Astrocyte (in vitro differentiated cells and primary cell): ENCODE results near the gene RABGAP1L. TPM values are rescaled to one million over a fixed set of nuclear protein-coding genes. Genes with fewer than 3 reads are reported as not detected.

ENCODE experiments used
- DNase-seq: peaks from one replicate; pipeline ENCODE4 v3.0.0-alpha.2; 2010; ENCODE audit warnings: low read depth
- FAIRE-seq: peaks from 2 replicates; lab custom pipeline; 2011; peaks lifted over from hg19 to GRCh38; lab: Jason Lieb, UNC
- H2AFZ ChIP-seq: 2 replicates; pipeline ENCODE4 v1.6.0; 2012; ENCODE audit warnings: low read depth, low read length, inconsistent platforms
- H3K27ac ChIP-seq: 2 replicates; pipeline ENCODE4 v1.5.1; 2011; ENCODE audit warnings: low read depth, low read length, inconsistent platforms
- H3K27me3 ChIP-seq: 2 replicates; pipeline ENCODE4 v1.6.0; 2011; ENCODE audit warnings: low read length, inconsistent platforms; ENCODE audit not compliant: insufficient read depth
- H3K36me3 ChIP-seq: 2 replicates; pipeline ENCODE4 v1.5.1; 2011; ENCODE audit warnings: low read length, inconsistent platforms; ENCODE audit not compliant: insufficient read depth
- H3K4me1 ChIP-seq: 2 replicates; pipeline ENCODE4 v1.5.1; 2011; ENCODE audit warnings: low read length, inconsistent platforms; ENCODE audit not compliant: insufficient read depth
- H3K4me2 ChIP-seq: 2 replicates; pipeline ENCODE4 v1.6.0; 2012; ENCODE audit warnings: low read length, inconsistent platforms
- H3K4me3 ChIP-seq: 2 replicates; pipeline ENCODE4 v1.5.1; 2011; ENCODE audit warnings: low read depth, mild to moderate bottlenecking, low read length, inconsistent platforms; ENCODE audit not compliant: insufficient read depth
- H3K79me2 ChIP-seq: 2 replicates; pipeline ENCODE4 v1.6.0; 2012; ENCODE audit warnings: mild to moderate bottlenecking, low read length, inconsistent platforms; ENCODE audit not compliant: insufficient read depth
- H3K9ac ChIP-seq: 2 replicates; pipeline ENCODE4 v1.6.0; 2012; ENCODE audit warnings: mild to moderate bottlenecking, low read length, inconsistent platforms
- H3K9me3 ChIP-seq: 2 replicates; pipeline ENCODE4 v1.5.1; 2012; ENCODE audit warnings: low read depth, mild to moderate bottlenecking, low read length, inconsistent platforms; ENCODE audit not compliant: insufficient read depth
- H4K20me1 ChIP-seq: 2 replicates; pipeline ENCODE4 v1.6.0; 2012; ENCODE audit warnings: low read length, inconsistent platforms; ENCODE audit not compliant: insufficient read depth
- H3K27ac Mint-ChIP-seq: one replicate; pipeline ENCODE4 v1.8.0; 2021; ENCODE audit warnings: mild to moderate bottlenecking, mixed read lengths; ENCODE audit not compliant: unreplicated experiment
- H3K27me3 Mint-ChIP-seq: one replicate; pipeline ENCODE4 v1.8.0; 2021; ENCODE audit warnings: low read depth, mixed read lengths; ENCODE audit not compliant: unreplicated experiment
- H3K36me3 Mint-ChIP-seq: one replicate; pipeline ENCODE4 v1.8.0; 2021; ENCODE audit warnings: low read depth, mixed read lengths; ENCODE audit not compliant: unreplicated experiment
- H3K4me1 Mint-ChIP-seq: one replicate; pipeline ENCODE4 v1.8.0; 2021; ENCODE audit warnings: low read depth, mixed read lengths; ENCODE audit not compliant: unreplicated experiment
- H3K4me3 Mint-ChIP-seq: one replicate; pipeline ENCODE4 v1.8.0; 2021; ENCODE audit warnings: mild to moderate bottlenecking, moderate library complexity, mixed read lengths; ENCODE audit not compliant: unreplicated experiment
- H3K9me3 Mint-ChIP-seq: one replicate; pipeline ENCODE4 v1.8.0; 2021; ENCODE audit warnings: mild to moderate bottlenecking, mixed read lengths; ENCODE audit not compliant: unreplicated experiment
- EZH2 ChIP-seq: IDR thresholded peaks from 2 replicates; pipeline ENCODE4 v1.6.1; 2012; ENCODE audit warnings: mild to moderate bottlenecking, low read length, inconsistent platforms; ENCODE audit not compliant: insufficient read depth
- total RNA-seq: library from RNA; stranded (reverse); gene quantifications from 2 replicates; pipeline ENCODE4 v1.2.1, GENCODE V29; 2021
- TF ChIP-seq, protein P1 (sequence below): IDR thresholded peaks from 2 replicates; pipeline ENCODE4 v1.5.1; 2011; ENCODE audit warnings: low read depth, mild to moderate bottlenecking, inconsistent platforms, low read length, moderate library complexity; ENCODE audit not compliant: insufficient read depth

RABGAP1L gene
- total RNA-seq, 1 donor from 2014 or later = 40.2 TPM

GRCh38 chr1:174284052-174284451 is 124.7 kb downstream of the RABGAP1L start:
- no peak overlapping the region for H3K27ac Mint-ChIP-seq
- Histone ChIP-seq H2AFZ (no peak overlapping the region), H3K27me3 (no peaks in the 10 kb centered on the region), H3K36me3 (no peaks in the 10 kb centered on the region), H3K4me1 (no peaks in the 10 kb centered on the region), H3K4me3 (no peak overlapping the region), H3K79me2 (no peaks in the 10 kb centered on the region), H3K9me3 (no peaks in the 10 kb centered on the region), H3K4me2 (no peak overlapping the region), H3K27ac (no peak overlapping the region), H4K20me1 (no peaks in the 10 kb centered on the region), H3K9ac (no peak overlapping the region)
- FAIRE-seq = no peak
- no peaks in the 10 kb centered on the region for H3K9me3 Mint-ChIP-seq
- H3K4me3 Mint-ChIP-seq = no peak overlapping the region
- no peaks in the 10 kb centered on the region for H3K4me1 Mint-ChIP-seq
- TF ChIP-seq EZH2 = no peak
- TF ChIP-seq, protein P1, sequence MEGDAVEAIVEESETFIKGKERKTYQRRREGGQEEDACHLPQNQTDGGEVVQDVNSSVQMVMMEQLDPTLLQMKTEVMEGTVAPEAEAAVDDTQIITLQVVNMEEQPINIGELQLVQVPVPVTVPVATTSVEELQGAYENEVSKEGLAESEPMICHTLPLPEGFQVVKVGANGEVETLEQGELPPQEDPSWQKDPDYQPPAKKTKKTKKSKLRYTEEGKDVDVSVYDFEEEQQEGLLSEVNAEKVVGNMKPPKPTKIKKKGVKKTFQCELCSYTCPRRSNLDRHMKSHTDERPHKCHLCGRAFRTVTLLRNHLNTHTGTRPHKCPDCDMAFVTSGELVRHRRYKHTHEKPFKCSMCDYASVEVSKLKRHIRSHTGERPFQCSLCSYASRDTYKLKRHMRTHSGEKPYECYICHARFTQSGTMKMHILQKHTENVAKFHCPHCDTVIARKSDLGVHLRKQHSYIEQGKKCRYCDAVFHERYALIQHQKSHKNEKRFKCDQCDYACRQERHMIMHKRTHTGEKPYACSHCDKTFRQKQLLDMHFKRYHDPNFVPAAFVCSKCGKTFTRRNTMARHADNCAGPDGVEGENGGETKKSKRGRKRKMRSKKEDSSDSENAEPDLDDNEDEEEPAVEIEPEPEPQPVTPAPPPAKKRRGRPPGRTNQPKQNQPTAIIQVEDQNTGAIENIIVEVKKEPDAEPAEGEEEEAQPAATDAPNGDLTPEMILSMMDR = no peak
- peaks cover 11% of the 10 kb centered on the region for H3K36me3 Mint-ChIP-seq
- H3K27me3 Mint-ChIP-seq = no peaks in the 10 kb centered on the region
- no peak for DNase-seq

DNA sequence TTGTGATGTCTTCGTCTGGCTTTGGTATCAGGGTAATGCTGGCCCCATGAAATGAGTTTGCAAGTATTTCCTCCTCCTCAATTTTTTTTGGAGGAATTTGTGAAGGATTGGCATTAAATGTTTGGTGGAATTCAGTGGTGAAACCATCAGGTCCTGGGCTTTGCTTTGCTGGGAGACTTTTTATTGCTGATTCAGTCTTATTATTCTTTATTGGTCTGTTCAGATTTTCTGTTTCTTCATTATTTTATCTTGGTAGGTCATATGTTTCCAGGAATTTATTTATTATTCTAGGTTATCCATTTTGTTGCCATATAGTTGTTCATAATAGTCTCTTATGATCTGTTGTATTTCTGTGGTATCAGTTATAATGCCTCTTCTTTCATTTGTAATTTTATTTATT is 126.7 kb downstream of the RABGAP1L start:
- Mint-ChIP-seq H3K9me3 (peaks cover 4% of the 10 kb centered on the region), H3K36me3 (peaks cover 16% of the 10 kb centered on the region), H3K4me1 (no peaks in the 10 kb centered on the region), H3K27me3 (no peaks in the 10 kb centered on the region), H3K27ac (no peak overlapping the region), H3K4me3 (no peak overlapping the region)
- Histone ChIP-seq H3K27ac (no peak overlapping the region), H3K9me3 (no peaks in the 10 kb centered on the region), H3K27me3 (no peaks in the 10 kb centered on the region), H3K9ac (no peak overlapping the region), H2AFZ (no peak overlapping the region), H3K4me3 (no peak overlapping the region), H3K4me2 (no peak overlapping the region), H3K36me3 (no peaks in the 10 kb centered on the region), H3K79me2 (no peaks in the 10 kb centered on the region), H3K4me1 (no peaks in the 10 kb centered on the region), H4K20me1 (no peaks in the 10 kb centered on the region)
- no peak for TF ChIP-seq EZH2
- TF ChIP-seq, protein P1 = no peak
- DNase-seq (no peak), FAIRE-seq (no peak)

DNA sequence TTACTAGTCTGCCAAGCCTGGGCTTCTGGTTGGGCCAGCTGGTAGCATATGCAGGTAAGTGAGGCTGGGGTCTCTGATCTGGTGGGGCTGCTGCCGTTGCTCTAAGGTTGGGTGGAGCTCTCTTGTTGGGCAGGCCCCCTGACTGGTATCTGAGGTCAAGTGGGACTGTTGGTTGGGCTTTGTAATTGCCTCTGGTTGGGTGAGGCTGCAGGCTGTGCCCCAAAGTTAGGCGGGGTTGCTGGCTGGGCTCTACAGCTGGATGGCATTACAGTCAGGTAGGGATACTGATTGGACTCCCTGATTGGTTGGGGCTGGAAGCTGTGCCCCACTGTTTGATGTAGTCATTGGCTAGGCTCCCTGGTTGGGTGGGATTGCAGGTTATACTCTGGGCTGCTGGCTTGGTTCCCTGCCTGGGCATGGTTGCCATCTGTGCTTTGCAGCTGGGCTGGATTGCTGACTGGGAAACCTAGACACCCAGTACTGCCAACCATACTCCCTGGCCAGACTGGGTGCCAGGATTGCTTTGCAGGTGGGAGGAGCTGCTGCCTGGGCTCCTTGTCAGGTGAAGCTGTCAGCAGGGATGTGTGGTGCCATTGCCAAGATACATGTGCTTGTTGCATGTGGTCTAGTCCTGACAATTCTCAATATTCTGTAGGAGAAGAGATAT is 130.5 kb downstream of the RABGAP1L start:
- no peak overlapping the region for H3K4me3 Mint-ChIP-seq

More for the DNA sequence above, 130.5 kb downstream of the RABGAP1L start:
- H3K4me1 Mint-ChIP-seq = no peaks in the 10 kb centered on the region
- no peak overlapping the region for H2AFZ ChIP-seq
- no peaks in the 10 kb centered on the region for H3K36me3 ChIP-seq
- no peak overlapping the region for H3K9ac ChIP-seq
- peaks cover 17% of the 10 kb centered on the region for H3K36me3 Mint-ChIP-seq
- no peaks in the 10 kb centered on the region for H3K9me3 ChIP-seq
- no peaks in the 10 kb centered on the region for H3K27me3 ChIP-seq
- no peaks in the 10 kb centered on the region for H4K20me1 ChIP-seq
- no peak for TF ChIP-seq EZH2
- TF ChIP-seq, protein P1 = no peak
- H3K4me1 ChIP-seq = no peaks in the 10 kb centered on the region
- H3K27ac ChIP-seq = no peak overlapping the region
- FAIRE-seq (no peak), DNase-seq (no peak)
- no peak overlapping the region for H3K4me2 ChIP-seq
- H3K27ac Mint-ChIP-seq = no peak overlapping the region
- H3K79me2 ChIP-seq = no peaks in the 10 kb centered on the region
- peaks cover 4% of the 10 kb centered on the region for H3K9me3 Mint-ChIP-seq
- no peaks in the 10 kb centered on the region for H3K27me3 Mint-ChIP-seq
- no peak overlapping the region for H3K4me3 ChIP-seq
